ENCODE results near the gene PDZK1. TPM values are rescaled to one million over a fixed set of nuclear protein-coding genes. Genes with fewer than 3 reads are reported as not detected.
A peak's percentile ranks its signal among the peaks of the same experiment; 100 is the strongest.
"Not testable (repeated sequence)": the region's sequence is repeated elsewhere in the genome, so short reads cannot be mapped to it uniquely, and the experiment has no call there.

Gene PDZK1
- polyA plus RNA-seq, 1 experiment: 3.2 TPM

DNA sequence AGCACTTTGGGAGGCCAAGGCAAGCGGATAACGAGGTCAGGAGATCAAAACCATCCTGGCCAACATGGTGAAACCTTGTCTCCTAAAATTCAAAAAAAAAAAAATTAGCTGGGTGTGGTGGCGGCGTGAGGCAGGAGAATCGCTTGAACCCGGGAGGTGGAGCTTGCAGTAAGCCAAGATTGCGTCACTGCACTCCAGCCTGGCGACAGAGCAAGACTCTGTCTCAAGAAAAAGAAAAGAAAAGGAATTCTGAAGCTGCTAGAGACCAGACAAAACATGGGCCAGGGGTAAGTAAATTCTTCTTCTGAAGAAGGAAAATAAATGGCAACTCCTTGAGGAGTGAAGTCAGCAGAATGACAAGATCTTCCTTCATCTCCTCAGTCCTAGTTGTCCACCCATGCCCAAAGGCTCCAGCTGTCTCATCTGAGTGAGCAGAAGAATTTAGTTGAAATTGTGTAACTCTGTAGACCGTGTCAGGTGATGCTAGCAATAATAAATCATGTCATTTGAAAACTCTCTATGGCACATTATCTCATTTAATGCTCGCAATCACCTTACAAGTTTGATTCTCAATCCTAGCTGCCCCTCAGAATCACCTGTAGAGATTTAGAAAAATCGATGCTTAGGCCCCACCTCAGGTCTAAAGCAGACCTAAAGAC lies 14.3 kb downstream of the PDZK1 start:
- Histone ChIP-seq H3K27ac (ENCODE audit: low read depth, low read length) (no peak overlapping the region), H3K4me3 (ENCODE audit: low read depth, low read length) (no peak overlapping the region), H3K9me3 (ENCODE audit: control insufficient read depth, insufficient read depth, low read length) (no peaks in the 10 kb centered on the region; the same call in 1 of the 2 replicates), H3K27me3 (ENCODE audit: control insufficient read depth, insufficient read depth, low read length) (no peaks in the 10 kb centered on the region)
- ChIA-PET POLR2A (no interaction called here), CTCF (no interaction called here)
- no peak for DNase-seq (ENCODE audit: low read depth, low spot score)
- TF ChIP-seq, protein P1, sequence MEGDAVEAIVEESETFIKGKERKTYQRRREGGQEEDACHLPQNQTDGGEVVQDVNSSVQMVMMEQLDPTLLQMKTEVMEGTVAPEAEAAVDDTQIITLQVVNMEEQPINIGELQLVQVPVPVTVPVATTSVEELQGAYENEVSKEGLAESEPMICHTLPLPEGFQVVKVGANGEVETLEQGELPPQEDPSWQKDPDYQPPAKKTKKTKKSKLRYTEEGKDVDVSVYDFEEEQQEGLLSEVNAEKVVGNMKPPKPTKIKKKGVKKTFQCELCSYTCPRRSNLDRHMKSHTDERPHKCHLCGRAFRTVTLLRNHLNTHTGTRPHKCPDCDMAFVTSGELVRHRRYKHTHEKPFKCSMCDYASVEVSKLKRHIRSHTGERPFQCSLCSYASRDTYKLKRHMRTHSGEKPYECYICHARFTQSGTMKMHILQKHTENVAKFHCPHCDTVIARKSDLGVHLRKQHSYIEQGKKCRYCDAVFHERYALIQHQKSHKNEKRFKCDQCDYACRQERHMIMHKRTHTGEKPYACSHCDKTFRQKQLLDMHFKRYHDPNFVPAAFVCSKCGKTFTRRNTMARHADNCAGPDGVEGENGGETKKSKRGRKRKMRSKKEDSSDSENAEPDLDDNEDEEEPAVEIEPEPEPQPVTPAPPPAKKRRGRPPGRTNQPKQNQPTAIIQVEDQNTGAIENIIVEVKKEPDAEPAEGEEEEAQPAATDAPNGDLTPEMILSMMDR (IDR thresholded peaks at IDR 0.05; ENCODE audit: low read depth, low read length): no peak

DNA sequence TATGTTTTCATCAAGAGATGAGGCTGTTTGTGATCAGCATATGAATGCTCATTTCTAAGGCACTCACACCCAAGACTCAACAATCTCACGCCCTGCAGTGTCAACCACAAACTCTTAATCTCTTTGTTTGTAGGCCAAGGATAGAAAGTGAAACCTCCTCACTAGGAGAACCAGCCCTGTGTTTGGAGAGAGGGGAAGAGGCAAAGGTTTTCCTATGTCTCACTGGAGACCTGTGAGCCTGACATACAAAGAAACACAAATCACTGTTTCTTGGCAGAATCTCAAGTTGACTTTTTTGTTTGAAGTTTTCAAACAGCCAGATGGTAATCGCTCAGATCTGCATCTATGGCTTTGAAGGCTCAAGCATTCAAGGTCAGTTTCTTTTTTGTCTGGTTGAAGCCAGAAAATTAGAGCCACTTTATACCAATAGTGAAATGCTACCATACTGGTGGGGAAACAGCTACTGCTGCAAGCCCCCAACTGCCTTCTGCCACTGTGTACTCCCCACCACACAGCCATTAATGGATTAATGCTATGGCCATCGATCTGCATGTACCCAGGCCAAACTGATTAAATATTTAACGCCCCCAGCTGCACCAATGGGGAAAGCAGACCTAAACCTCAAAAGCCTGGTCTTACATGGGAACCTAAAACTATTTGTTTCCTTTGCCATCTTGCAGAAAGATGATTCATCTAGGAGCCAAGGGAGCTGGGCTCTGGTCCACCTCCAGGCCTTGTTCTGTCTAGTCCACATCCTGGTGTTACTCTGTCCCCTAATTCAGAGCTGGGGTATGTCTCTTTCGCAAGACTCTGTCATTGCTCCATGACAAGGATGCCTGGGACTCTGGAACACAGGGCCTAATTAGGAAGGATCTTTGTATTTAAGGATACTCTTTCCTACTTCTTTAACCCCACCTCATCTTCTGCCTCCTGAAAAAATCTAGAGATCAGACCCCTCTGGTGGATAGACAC lies 16.3 kb downstream of the PDZK1 start:
- TF ChIP-seq, protein P1 (IDR thresholded peaks at IDR 0.05; ENCODE audit: low read depth, low read length): no peak
- POLR2A ChIA-PET: no interaction called here
- CTCF ChIA-PET: interaction anchor here (1.4 kb wide), 1 partner anchor 31 kb away, joined by 9 read pairs; no protein-coding TSS in a partner anchor

DNA sequence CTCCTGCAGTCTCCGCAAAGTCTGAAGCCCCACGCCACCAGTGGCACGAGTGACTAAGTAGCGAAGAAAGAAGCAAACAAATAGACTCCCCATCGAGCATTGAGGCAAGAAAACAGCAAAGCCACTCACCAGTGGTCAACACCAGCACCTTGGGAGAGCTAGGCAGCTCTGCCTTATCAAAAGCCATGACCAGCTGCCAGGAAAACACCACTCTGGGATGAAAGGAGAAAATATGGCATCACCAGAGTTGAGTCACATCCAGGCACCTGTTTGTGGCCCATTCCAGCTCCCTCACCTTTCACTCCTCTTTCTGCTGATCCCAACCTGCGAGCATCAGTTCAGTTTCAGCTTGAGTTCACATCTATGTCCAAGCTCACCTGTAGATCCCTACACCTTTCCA lies 17.2 kb downstream of the PDZK1 start:
- H3K27ac ChIP-seq (ENCODE audit: low read depth, low read length): no peak overlapping the region
- no peak overlapping the region for H3K4me3 ChIP-seq (ENCODE audit: low read depth, low read length)
- POLR2A ChIA-PET: no interaction called here
- DNase-seq (ENCODE audit: low read depth, low spot score): no peak
- TF ChIP-seq, protein P1 (IDR thresholded peaks at IDR 0.05; ENCODE audit: low read depth, low read length): no peak
- H3K27me3 ChIP-seq (ENCODE audit: control insufficient read depth, insufficient read depth, low read length): no peaks in the 10 kb centered on the region
- H3K9me3 ChIP-seq (ENCODE audit: control insufficient read depth, insufficient read depth, low read length): no peaks in the 10 kb centered on the region; the same call in 1 of the 2 replicates
- CTCF ChIA-PET: no interaction called here

More for the DNA sequence above, 16.3 kb downstream of the PDZK1 start:
- Histone ChIP-seq H3K9me3 (ENCODE audit: control insufficient read depth, insufficient read depth, low read length) (no peaks in the 10 kb centered on the region; the same call in 1 of the 2 replicates), H3K4me3 (ENCODE audit: low read depth, low read length) (no peak overlapping the region), H3K27me3 (ENCODE audit: control insufficient read depth, insufficient read depth, low read length) (no peaks in the 10 kb centered on the region), H3K27ac (ENCODE audit: low read depth, low read length) (peak overlapping the region; percentile 73)
- DNase-seq (ENCODE audit: low read depth, low spot score): peak; percentile 41

DNA sequence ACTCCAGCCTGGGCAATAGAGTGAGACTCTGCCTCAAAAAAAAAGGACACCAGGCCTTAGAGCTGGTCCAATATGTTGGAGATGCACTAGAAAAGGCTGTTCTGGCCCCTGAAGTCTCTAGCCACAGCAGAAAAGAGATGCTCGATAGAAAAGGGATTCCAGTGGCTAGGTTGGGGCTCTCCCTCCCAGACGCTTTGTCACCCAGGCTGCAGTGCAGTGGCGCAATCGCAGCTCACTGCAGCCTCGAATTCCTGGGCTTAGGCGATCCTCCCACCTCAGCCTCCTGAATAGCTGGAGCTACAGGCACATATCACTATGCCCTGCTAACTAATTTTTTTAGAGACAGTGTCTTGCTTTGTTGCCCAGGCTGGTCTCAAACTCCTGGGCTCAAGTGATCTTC lies 18.2 kb downstream of the PDZK1 start:
- Histone ChIP-seq H3K4me3 (ENCODE audit: low read depth, low read length) (no peak overlapping the region), H3K27ac (ENCODE audit: low read depth, low read length) (no peak overlapping the region), H3K27me3 (ENCODE audit: control insufficient read depth, insufficient read depth, low read length) (no peaks in the 10 kb centered on the region), H3K9me3 (ENCODE audit: control insufficient read depth, insufficient read depth, low read length) (no peaks in the 10 kb centered on the region; the same call in 1 of the 2 replicates)
- POLR2A ChIA-PET: no interaction called here
- TF ChIP-seq, protein P1 (IDR thresholded peaks at IDR 0.05; ENCODE audit: low read depth, low read length): no peak
- CTCF ChIA-PET: no interaction called here
- DNase-seq (ENCODE audit: low read depth, low spot score): no peak

DNA sequence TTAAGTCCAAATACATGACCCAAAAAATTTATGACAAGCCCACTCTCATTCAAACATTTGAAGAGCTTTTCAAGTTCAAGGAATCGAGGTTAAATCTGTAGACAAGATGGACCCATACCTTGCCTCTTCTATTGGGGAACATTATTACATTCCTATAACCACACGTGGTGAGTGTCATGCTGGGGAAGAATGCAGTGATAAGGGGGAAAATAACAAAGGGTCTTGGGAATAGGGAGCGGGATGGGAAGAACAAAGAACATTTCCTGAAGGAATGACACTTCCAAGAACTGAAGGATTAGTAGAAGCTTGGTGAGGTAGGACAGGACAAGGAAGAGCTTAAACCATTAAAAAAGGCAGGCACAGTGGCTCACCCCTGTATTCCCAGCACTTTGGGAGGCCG lies 18.8 kb downstream of the PDZK1 start:
- ChIA-PET CTCF (no interaction called here), POLR2A (no interaction called here)
- Histone ChIP-seq H3K4me3 (ENCODE audit: low read depth, low read length) (no peak overlapping the region), H3K9me3 (ENCODE audit: control insufficient read depth, insufficient read depth, low read length) (no peaks in the 10 kb centered on the region; the same call in 1 of the 2 replicates), H3K27ac (ENCODE audit: low read depth, low read length) (no peak overlapping the region), H3K27me3 (ENCODE audit: control insufficient read depth, insufficient read depth, low read length) (no peaks in the 10 kb centered on the region)
- TF ChIP-seq, protein P1 (IDR thresholded peaks at IDR 0.05; ENCODE audit: low read depth, low read length): no peak
- DNase-seq (ENCODE audit: low read depth, low spot score): no peak

DNA sequence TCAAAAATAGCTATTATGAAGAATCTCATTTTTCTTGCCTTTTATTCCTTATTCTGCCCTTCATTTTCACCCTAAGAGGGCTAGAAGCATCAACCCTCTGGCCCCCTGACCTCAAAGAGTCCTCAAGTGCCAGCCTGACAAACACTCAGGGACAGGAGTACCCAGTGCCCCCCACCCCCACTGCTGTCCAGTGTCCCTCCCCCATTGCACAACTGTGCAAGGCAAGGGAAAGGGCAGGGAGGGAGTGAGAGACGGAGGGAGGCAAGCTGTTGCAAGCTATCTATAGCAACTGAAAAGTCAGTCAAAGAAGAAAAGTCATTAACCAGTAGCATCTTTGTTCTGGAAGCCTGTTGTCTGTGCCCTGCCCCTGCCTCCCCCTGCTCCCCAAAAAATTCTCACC lies 21.1 kb downstream of the PDZK1 start:
- H3K4me3 ChIP-seq (ENCODE audit: low read depth, low read length); DNase-seq (ENCODE audit: low read depth, low spot score); POLR2A ChIA-PET; CTCF ChIA-PET; H3K27ac ChIP-seq (ENCODE audit: low read depth, low read length); H3K9me3 ChIP-seq (ENCODE audit: control insufficient read depth, insufficient read depth, low read length); H3K27me3 ChIP-seq (ENCODE audit: control insufficient read depth, insufficient read depth, low read length): not testable (repeated sequence)

DNA sequence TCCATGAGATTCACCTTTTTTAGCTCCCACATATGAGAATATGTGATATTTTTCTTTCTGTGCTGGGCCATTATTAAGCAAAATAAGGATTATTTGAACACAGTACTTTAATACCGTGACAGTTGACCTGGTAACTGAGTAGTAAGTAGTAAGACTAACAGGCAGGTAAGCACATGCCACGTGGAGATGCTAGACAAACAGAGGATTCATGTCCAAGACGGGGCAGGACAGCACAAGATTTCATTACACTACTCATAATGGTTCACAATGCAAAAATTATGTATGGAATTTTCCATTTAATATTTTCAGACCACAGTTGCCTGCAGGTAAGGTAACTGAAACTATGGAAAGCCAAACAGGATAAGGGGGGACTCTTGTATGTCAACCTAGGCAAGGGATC lies 22.3 kb downstream of the PDZK1 start:
- H3K9me3 ChIP-seq (ENCODE audit: control insufficient read depth, insufficient read depth, low read length); H3K4me3 ChIP-seq (ENCODE audit: low read depth, low read length); H3K27me3 ChIP-seq (ENCODE audit: control insufficient read depth, insufficient read depth, low read length); H3K27ac ChIP-seq (ENCODE audit: low read depth, low read length); POLR2A ChIA-PET; DNase-seq (ENCODE audit: low read depth, low spot score); CTCF ChIA-PET: not testable (repeated sequence)

All from AG04450 (cell line).